IPS DF 4.7 (cell line): ENCODE data around the gene NKX2-1.

ENCODE experiments used
- DNase-seq: peaks from one replicate; pipeline ENCODE4 v3.0.0-alpha.2; 2013; ENCODE audit warnings: low spot score; ENCODE audit errors: extremely low read depth

The NKX2-1 gene

DNA sequence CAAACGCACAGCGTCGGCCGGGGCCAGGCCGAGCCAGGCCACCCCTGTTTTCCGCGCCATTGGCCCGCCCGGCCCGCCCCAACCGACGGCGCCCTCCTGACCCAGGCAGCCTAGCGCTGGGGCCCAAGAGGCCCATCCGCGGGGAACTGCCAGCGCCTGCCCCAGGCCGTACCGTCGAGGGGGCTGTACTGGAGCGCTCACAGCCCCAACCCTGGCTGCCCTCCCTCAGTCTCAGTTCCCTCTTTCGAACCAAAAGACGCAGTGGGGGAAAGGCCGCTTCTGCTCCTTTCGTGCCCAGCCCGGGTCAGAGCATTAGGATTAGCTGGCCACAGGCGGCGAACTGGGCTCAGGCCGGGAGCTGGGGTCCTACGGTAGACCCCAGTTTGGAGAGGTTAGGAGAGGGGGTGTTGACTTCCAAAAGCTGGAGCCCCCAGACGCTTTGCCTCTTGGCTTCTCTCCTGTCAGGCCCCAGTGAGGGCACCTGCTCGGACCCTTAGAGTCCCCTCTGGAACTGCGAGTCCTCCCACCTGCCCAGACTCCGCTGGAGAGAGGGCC lies 1.9 kb downstream of the NKX2-1 start:
- DNase-seq = no peak

DNA sequence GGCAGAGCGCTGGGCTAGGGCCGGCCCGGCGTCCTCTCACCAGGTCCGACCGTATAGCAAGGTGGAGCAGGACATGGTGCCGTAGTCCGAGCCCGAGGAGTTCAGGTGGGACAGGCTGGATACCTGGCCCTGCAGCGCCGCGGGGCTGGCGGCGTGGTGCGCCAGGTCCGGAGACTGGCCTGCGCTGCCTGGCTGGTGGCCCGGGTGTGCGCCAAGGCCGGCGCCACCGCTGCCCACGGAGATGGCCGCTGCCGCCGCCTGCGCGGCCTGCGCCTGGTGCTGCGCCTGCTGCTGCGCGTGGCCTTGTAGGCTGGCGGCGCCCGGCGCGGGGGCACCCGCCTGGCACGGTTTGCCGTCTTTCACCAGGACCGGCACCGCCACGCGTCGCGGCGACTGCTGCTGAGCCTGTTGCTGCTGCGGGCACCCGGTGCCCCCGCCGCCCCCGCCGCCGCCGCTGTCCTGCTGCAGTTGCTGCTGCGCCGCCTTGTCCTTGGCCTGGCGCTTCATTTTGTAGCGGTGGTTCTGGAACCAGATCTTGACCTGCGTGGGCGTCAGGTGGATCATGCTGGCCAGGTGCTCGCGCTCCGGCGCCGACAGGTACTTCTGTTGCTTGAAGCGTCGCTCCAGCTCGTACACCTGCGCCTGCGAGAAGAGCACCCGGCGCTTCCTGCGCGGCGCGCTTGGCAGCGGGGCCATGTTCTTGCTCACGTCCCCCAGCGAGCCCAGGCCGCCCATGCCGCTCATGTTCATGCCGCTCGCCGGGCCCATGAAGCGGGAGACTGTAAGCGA lies 2.6 kb downstream of the NKX2-1 start:
- no peak for DNase-seq

DNA sequence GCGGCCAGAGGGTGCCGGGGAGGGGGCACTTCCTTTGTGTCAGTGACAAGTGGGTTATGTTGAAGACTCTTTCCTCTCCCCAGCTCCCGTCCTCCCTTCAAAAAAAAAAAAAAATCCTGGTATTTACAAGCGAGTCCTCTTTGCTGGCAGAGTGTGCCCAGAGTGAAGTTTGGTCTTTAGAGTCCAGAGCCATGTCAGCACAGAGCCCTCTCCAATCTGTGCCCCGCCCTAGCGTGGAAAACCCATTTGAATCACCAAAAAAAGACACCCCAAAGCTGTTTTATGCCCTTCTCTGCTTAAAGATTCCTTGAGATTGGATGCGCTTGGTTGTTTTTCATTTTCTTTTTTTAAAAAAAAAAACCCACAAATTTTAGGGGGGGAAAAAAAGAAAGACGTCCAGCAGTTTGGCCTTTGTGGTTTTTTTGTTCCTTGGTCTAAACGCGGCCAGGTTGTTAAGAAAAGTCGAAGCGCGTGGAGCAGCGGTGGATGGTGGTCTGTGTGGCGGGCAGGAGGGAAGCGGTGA lies 3.3 kb downstream of the NKX2-1 start:
- no peak for DNase-seq

DNA sequence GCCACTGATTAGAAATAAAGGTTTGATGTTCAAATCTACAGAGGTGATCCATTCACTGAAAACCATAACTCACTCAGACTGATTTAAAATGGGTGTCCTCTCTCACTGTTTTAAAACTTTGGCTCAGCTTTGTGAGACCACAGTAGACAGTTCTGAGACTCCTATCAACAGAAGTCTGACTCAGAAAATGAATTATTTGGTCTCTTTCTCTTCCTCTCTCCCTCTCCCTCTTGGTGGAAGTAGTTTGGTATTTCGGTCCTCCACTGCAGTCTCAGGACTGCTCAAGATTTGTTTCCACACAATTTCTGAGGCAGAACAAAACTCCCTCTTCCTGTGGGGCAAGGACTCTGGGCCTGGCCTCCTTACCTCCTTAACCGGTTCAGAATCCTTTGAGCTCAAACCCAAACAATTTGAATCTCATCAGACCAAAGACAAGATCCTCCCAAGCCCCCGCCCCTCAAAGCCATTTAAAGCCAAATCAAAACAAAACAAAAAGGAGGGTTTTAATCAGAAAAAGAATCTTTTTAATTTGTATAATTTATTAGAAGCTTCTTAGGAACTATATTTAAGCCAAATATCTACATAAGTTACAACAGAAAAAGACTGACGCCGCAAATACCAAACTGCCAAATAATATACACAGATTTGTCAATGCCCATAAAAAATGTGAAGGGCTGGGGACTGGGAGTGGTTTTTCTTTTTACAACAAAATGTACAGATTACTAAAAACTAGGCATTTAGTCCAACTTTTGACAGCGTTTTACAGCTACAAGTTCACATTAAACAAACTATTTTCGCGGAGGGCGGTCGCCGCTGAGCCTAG lies 3.9 kb downstream of the NKX2-1 start:
- DNase-seq = no peak

DNA sequence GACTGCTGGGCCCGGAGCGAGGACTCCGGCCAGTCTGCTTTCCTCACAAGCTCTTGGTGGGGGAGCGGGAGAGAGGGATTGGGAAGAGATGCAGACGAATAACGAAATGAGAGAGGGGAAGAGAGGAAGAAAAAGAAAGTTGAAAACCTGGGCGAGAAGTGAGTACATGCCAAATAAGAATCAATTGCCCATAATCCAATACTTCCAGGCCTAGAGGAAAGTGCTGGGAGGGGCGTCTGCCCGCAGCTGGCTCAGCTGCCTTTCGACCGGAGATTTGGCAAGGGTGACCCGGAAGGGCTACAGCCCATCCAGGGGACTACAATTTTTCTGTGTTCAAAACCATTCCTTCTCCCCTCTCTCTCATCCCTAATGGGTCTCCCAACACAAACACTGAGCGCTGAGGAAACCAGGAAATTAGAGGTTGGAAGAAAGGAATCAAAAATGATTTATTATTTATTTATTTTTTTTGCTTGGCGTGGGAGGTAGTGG lies 4.9 kb downstream of the NKX2-1 start:
- DNase-seq = no peak

DNA sequence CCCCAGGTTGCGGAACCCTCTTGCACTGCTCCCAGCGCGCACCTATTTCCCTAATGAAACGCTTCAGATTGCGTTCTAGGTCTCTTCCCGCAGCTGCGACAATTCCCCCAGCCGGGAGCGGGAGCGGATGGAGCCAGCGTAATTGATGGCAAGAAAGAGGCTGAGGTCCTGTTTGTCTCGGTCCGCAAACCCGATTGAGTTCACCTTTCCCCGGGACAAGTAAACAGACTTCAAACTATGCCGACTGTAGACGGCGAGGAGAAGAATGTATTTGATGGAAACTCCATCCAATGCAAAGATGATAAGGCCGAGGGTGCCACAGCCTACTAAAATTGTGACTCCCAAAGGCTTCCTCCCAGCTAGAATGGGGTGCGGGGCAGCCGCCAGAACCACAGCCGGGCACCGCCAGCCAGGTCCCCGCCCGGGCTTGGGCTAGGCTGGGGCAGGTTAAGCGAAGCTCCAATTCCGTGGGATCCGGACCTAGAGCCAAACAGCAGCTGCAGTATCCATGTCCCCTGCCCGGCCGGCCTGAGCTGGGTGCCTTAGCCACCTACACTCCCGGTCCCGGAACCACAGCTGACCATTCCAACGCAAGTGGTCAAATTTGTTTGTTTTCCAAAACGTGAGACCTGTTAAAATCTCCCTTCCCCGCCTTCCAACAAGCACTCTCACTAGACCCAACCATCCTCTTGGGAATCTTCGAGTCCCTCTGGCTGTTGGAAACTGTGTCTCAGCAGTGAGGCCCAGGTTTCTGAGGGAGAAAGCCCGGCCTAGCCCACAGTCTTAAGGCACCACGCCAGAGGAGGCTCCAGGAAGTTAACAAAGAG lies 5.5 kb downstream of the NKX2-1 start:
- DNase-seq = no peak

DNA sequence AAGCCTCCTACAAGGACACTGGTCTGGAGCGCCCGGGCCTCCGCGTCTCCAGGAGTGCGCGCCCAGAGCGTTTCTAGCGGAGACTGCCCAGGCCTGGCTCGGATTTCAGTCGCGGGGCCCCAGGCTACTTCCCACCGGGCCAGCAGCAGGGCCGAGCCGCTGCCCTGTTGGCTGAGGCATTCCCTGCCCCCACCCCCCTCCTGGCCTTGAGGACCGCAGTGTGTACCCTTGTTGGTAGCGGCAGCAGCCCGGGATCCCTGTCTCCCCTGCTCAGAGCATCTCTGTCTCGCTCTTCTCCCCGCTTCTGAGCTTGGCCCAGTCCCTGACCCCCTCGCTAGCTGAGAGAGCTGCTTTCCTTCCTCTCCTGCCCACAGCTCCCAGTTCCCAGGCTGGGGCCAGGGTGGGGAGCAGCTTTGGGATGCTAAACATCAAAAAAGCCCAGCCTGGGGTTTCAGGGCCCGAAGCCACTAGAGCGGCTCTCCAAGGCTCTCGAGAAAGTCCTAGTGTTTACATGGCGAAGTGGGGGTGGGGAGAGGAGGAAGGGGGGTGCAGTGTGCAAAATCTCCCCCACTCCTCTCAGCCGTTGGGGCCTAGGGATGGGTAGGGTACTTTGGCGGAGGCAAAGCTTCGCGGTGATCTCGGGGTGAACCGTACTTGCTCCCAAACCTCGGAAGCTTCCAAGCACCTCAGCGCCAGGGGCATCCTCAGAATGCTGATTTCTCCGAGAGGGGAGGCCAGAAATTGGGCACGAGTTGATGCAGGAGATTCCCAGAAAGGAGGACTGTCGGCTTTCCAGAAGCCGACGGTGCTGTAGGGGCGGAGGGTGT lies 6.4 kb downstream of the NKX2-1 start:
- no peak for DNase-seq

DNA sequence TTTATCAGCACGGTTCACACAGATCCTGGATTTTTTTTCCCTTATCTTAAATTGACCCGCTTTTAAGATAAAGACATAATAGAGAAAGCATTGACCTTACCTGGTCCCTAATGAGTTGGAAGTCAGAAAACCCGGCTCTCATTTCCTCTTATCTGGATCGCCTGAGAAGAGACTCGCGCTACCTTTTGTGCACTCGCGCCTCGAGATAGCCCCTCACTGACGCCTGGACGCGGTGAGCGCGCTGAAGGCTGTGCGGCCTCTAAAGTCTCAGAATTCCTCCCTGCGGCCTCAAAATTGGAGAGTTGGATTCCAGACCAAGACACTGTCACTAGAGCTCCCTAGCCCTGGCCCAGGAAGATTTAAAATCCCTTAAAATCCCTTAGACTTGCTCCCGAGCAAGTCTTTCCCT lies 7.0 kb downstream of the NKX2-1 start:
- no peak for DNase-seq

DNA sequence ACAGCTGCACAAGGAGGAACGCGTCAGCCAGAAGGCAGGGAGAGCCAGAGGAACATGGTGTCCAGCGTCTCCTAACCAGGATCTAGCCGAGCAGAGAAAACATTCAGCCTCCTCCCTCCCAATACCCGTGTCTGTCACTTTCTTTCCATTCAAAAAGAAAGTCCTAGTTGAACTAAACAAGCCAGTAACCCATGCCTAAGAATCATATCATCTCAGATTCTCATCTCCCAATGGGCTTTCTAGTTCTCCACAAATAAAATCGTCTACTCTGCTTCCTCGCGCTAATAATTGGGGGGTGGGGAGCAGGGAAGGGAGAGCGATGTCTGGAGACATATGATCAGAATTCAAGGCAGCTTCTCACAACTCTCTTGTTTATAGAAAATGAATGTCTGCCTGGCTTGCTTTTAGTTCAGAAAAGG lies 7.4 kb downstream of the NKX2-1 start:
- no peak for DNase-seq

DNA sequence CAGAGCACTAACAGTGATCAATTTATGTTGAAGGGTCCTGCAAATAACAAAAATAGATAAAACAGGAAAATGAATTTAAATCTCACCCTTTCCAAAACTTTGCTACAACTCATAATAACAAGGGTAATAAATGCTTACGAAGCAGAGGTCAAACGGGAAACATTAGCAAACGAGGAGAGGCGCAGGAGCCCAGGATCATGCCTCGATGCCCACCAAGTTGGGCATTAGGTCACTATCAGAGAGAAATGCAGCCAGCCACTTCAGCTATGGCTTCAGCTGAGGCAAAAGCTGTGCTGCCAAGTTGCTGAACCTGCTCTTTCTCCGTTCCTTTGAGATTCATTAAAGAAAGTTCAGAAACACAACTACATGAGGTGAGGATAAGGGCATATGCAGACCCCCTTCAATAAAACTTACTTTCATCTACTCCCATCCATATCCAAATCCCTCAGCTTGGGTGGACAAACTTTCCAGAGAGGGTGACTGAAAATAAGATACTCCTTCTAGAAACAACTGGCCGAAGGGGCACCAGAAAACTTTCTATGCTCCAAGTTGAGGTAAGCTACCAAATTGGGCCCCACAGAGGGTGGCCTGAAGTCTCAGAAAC lies 7.9 kb downstream of the NKX2-1 start:
- DNase-seq = no peak

DNA sequence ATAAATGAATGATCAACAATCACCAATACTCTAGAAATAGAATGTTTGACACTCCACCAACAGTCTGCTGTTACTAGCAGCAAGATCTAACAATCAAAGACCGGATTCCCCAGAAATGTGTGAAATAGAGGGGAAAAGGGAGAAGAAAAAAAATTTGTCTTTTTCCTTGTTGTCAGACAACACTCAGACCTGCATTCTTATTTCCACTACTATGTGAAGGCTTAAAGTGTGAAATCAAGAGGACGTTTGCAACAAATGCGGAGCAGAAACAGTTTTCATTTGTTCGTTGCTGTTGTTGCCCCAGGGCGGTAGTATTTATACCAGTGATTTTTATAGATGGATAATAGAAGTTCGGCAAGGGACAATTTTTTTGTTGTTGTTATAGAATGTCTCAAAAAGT lies 9.2 kb downstream of the NKX2-1 start:
- no peak for DNase-seq

DNA sequence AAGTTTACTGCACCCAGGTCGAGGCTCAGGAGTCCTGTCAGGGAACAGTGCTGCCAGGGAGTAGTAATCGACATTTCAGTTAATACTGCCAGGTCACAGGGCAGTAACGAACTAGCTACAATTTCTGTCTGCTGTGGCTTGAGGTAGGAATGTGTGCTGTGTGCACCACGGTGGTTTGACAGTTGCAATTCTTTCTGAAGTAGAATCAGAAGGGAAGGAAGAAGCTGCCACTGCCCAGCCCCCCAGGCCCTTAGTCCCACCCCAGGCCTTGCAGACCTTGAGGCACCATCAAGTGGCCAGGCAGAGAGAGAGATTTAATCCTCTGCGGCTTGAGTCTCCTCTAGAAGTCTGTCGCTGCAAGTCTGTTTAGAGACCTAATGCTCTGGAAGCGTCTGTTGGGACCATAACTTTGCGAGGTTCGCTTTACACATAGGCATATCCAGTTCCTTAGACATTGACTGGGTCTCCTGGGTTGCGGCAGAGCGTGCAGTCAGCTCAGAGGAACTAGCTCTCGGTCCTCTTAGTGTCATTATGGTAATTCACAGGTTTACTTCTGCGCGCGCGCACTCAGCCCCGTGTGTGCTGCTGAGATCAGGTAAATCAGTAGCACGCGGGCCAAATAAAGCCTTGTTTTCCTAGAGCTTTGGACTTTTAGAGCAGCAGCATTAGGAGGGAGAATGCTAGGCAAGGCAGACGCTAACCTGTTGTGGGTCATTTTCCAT lies 9.8 kb downstream of the NKX2-1 start:
- no peak for DNase-seq

DNA sequence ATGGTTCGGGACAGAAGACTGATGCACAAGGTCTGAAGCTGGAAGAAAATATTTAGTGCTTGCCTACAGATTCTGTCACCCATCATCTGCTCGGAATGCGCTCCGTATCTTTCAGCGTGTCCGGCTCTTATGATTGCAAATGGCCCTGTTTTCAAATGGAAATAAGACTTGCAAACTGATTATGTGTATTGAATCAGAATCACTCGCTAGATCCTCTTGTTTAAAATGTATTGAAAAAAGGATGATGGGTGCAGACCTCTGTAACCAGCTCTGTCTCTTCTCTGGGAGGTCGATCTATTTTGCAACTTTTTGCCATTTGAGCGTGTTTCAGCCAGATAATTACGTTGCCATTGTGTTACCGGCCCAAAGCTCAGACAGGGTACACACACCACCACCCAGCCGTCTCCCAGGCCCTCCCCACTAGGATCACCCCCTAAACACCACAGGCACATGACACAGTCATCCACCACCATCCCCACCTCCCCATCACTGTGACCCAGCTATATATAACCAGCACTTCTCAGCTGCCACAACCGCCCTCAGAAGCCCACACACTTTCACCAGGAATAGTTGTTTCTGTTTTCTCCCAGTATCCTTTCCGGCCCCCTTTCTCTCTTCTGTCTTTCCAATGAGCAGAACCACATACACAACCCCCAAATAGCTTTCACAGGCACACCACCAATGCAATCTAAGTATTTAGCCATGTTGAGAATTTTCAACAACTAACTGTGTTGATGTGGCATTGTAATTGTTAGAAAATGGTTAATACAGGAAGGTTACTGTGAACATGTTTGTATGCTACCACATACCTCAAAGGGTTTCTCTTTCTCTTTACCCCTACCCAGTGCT lies 10.7 kb downstream of the NKX2-1 start:
- DNase-seq = no peak

DNA sequence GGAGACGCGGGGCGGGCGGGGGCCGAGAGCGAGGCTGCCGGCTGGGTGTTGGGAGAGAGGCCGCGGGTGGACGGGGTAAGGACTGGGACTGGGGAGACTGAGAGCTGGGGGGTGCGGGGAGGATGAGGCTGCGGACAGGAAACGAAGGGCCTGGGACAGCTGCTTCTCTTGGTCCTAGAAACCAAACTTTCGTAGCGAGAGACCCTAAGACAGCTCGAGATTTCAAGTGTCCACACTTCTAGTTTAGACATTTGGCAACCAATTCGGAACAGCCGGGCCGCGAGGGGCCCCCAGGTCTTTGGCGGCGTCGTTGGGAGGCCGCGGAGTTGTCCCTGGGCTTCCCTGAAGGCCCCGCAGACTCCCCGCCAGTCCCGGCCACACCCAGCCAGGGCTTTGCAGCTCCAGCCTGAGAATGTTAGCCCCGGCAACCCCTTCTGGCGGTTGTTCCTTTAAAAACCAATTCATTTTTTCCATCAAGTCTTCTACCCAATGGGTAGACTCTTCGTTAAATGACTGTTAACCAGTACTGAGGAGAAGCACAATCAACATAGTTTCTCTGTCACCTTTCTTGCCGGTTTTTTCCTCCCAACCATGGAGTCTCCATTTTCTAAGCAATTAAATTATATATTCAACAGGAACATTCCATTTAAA lies 11.5 kb downstream of the NKX2-1 start:
- no peak for DNase-seq

DNA sequence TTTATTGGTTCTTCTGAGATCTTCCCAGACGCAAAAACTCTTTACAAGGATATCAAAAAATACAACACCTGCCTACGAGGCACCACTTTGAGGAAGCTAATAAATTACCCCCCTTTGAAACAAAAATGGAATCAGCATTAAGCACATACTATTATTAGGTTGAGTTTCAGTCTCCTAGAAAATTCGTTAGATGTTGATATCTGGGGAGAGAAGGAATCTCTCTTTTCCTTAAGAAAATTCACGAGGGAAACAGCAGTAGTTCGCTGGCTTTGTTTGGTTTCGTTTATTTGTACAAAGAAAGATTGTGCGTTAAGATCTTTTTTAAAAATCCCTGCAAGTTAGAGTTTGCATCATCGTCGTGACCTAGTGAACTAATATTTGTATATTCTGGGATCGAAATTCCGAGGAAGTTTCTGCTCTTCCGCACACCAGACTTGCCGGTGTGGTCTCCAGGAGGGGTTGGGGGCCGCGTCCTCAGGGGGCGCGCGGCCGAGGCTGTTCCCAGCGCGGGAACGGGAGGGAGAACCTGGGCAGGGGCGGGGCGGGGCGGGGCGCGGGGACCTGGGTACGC lies 12.1 kb downstream of the NKX2-1 start:
- no peak for DNase-seq

DNA sequence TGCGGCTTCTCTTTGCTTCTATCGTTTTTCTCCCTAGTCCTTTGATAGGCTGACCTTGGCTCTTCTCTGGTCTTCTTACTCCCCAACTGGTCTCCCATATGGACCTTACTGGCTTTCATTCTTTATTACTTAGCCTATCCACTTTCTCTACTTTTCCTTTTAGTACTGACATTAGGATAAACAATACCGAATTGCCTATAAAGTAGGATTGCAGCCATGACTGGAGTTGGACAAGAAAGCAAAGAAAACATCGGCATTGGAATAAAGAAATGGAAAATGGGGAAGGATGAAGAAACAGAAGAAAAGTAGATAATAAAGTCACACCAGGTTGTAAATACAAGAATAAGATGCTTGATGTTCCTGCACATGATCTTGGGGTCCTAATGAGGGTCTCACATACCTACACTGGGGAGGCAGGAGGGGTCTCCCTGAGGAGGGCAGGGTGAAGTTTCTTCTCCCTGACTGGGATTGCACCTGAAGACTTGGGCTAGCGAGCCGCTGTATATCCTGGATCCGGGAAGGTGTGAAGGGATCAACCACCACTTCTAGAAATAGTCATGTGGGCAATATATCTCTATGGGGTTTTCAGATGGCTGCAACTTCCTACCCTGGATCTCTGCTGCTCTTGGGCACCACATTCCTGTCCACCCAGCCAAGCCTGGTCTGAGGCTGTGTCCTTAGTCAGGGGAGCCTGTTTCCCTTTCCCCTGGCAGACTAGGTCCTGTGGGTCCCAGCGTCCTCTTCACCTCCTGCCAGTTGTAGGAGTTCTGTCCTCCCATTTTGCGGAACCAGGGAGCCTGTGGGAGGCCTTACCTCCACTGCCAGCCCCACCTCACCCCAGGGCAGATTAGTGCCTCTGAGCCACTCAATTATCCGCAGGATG lies 13.1 kb downstream of the NKX2-1 start:
- no peak for DNase-seq
